K562 (cell line): Measurements from ENCODE around the gene UFSP2.

Experiments
- CBX3 ChIP-seq, 2 experiments: IDR thresholded peaks; 1 replicate in 1 of 2; 2 replicates in 1 of 2; pipeline ENCODE4 v1.6.1; 2012; ENCODE audit warnings: inconsistent platforms in 2 of 2, low read length in 2 of 2, borderline replicate concordance in 1 of 2, control low read depth in 1 of 2
- CREB3 ChIP-seq: fragments of 450-650 bp; conservative IDR thresholded peaks from 2 replicates; pipeline ENCODE4 v1.6.1; 2016; ENCODE audit warnings: missing genetic modification characterization, low read depth, mild to moderate bottlenecking, missing compliant biosample characterization, moderate library complexity
- CREM ChIP-seq: IDR thresholded peaks from 2 replicates; pipeline ENCODE4 v1.6.1; 2014; ENCODE audit warnings: antibody characterized with exemption, low read depth
- E2F5 ChIP-seq: sonication (generic); formaldehyde crosslinking; IDR thresholded peaks from 2 replicates; pipeline ENCODE4 v1.8.0; 2022; ENCODE audit warnings: mild to moderate bottlenecking, missing genetic modification reagents
- ETV5 ChIP-seq: sonication (generic); formaldehyde crosslinking; IDR thresholded peaks from 2 replicates; pipeline ENCODE4 v1.4.0; 2020; ENCODE audit warnings: low read depth, mild to moderate bottlenecking, missing genetic modification reagents
- EZH2 ChIP-seq: IDR thresholded peaks from 2 replicates; pipeline ENCODE4 v1.6.1; 2012; ENCODE audit warnings: low read depth, mild to moderate bottlenecking, inconsistent platforms, low read length, borderline replicate concordance
- RNF2 ChIP-seq: sonication (generic); IDR thresholded peaks from 2 replicates; pipeline ENCODE4 v1.6.1; 2016
- SP2 ChIP-seq: IDR thresholded peaks from 2 replicates; pipeline ENCODE4 v1.6.1; 2011; ENCODE audit warnings: mild to moderate bottlenecking, low read depth, low read length, moderate library complexity; ENCODE audit not compliant: poor library complexity, severe bottlenecking; ENCODE audit errors: extremely low read depth

GRCh38 chr4:185371702-185372101 is 54.1 kb downstream of the UFSP2 start:
- TF ChIP-seq CREM (no peak), EZH2 (no peak), SP2 (no peak), E2F5 (no peak), RNF2 (no peak), ETV5 (CRISPR knock-in tag) (no peak), CREB3 (tag) (no peak), CBX3 (IDR thresholded peaks at IDR 0.05; ENCODE audit: borderline replicate concordance in 1 of 2, low read length in 2 of 2) (no peak)
